A204.1 (cell line): ENCODE data around the gene CXCL16.

Experiments used
- FAIRE-seq: peaks from 2 replicates; lab custom pipeline; 2012; peaks lifted over from hg19 to GRCh38; lab: Jason Lieb, UNC

Gene CXCL16

GRCh38 chr17:4739122-4740024, at the start of gene CXCL16, which contains the start of gene ZMYND15:
Gene CXCL16 (minus strand): TSS chr17:4739928. CDS start chr17:4739339, 589 bp downstream.
Gene ZMYND15 (plus strand): TSS chr17:4739833. CDS start chr17:4740549, 716 bp downstream.
- no peak for FAIRE-seq

DNA sequence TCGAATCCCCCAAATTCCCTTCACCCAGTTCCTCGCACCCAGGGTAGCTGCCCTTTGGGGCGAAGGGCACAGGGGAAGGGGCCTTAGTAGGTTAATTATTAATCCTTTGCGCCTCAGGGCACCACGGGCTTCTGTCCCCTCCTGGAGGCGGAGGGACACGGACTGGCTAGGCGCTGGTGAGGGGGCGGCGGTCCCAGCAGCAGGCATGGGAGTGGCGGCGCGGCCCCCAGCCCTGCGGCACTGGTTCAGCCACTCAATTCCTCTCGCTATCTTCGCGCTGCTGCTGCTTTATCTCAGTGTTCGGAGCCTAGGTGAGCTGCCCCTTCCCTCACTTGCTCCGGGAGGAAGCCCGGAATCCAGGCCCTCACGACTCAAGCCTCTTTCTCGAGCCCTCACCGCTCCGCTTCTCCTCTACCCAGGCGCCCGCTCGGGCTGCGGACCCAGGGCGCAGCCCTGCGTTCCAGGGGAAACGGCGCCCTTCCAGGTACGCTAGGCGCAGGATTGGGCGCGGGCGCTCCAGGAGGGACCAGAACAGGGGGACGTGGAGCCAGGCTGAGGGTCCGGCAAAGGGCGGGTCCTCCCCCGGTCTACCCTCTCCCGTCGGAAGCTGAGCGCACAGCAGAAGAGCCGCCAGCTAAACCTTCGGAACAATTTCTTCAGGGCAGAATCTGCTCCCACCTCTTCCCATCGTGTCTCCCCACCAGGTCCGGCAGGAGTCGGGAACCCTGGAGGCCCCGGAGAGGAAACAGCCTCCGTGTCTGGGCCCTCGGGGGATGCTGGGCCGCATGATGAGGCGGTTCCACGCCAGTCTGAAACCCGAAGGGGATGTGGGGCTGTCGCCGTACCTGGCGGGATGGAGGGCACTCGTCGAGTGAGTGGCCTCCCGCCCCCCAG, 49.3 kb upstream of the CXCL16 start, which contains the start of gene GLTPD2:
Gene GLTPD2, plus strand, starts transcription at position 158 of the 894 bp plus-strand sequence. Its CDS starts 48 bp downstream, at position 206.
- FAIRE-seq = no peak

DNA sequence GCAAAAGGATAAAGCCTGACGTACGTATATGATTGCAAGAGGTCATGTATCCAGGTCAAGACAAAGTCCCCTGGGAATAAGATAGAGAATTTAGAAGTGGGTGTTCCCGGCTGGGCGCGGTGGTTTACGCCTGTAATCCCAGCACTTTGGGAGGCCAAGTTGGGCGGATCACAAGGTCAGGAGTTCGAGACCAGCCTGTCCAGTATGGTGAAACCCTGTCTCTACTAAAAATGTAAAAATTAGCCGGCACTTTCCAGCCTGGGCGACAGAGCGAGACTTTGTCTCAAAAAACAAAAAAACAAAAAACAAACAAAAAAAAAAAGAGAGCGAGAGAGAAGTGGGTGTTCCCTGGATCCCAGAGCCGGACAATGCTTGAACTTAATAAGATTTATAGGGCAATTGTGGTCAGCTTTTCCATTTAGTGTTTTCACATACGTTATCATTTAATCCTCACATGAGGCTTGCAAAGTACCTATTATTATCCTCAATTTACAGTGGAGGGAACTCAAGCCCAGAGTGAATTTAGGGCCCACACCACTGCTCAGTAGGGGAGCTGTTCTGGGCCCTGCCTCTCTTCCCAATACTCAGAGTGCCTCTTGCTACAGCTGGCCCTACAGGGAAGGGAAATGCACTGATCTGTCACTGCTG, 48.6 kb upstream of the CXCL16 start:
- no peak for FAIRE-seq

- no peak for FAIRE-seq
Measured at GRCh38 chr17:4786516-4786915, 46.8 kb upstream of the CXCL16 start.

GRCh38 chr17:4786106-4786511, 46.4 kb upstream of the CXCL16 start, which contains the start of gene VMO1:
Gene VMO1 (minus strand): TSS chr17:4786364. CDS start chr17:4786352, 12 bp downstream.
- no peak for FAIRE-seq

DNA sequence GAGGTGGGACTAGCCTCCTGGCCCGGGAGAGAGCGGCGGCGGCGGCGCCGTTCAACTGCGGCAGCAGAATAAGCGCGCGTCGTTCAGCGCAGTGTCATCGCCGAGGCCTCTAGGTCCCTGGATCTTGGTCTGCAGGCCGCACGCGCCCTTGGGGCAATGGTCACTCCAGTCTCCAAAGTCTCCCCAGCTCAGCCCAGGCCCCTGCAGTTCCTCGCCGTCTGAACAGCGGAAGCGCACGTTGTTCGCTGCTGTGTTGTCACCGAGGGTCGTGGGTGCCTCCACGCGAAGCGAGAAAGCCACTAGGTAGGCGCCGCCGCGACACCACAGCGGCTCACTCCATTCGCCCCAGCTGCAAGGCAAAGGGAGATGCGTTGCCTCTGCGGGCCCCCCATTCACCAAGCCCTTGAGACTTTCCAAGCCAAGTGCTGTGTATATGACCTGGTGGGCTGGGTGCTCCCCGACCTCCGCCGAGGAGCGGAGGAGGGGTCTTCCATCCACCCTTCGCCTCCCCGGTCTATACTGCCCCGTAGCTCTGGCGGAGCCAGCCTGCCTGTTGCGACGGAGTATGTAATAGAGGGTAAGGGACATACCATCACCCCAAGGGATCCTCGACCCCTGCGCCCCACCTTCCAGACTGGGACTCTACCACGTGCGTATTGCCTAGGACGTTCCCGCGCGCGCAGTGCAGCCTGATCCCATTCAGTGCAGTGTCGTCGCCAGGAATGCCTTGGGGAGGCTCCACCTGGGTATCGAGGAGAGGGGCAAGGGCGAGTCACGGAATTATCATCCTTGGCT, 45.8 kb upstream of the CXCL16 start:
- FAIRE-seq = no peak

DNA sequence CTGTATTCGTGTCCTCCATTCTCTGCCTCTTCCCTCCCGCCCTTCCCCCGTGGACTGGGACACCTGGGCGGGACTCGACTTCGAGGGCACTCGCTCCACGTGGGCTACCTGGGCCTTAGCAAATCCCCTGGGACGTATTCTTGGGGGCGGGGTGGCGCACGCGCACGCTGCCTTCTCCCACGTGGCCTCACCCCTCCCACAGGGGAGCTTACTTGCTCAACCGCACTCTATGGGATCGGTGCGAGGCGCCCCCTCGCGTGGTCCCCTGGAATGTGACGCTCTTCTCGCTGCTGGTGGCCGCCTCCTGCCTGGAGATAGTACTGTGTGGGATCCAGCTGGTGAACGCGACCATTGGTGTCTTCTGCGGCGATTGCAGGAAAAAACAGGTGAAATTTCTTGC, 42.9 kb upstream of the CXCL16 start:
- no peak for FAIRE-seq

DNA sequence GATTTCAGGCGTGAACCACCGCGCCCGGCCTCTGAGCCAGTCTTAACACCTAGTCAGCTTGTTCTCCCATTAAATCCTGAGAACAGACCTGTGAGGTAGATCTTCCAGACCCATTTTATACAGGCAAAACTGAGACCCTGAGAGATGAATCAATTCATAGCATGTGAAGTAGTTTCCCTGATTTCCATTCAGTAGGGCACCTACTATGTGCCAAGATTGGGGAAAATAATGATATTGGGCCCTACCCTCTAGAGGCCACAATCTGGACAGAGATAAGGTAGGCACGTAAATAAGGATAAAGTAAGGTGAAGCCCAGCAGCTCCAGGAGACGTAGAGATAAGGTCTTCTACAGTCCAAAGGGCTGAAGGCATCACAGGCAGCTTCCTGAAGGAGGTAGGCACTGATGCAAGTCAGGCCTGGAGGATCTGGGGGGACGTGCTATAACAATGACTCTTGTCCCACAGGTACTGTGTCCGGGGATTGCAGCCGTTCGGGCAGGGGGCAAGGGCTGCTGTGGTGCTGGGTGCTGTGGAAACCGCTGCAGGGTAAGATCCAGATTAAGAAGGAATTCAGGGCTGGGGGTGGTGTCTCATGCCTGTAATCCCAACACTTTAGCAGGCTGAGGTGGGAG, 40.7 kb upstream of the CXCL16 start:
- FAIRE-seq = no peak

DNA sequence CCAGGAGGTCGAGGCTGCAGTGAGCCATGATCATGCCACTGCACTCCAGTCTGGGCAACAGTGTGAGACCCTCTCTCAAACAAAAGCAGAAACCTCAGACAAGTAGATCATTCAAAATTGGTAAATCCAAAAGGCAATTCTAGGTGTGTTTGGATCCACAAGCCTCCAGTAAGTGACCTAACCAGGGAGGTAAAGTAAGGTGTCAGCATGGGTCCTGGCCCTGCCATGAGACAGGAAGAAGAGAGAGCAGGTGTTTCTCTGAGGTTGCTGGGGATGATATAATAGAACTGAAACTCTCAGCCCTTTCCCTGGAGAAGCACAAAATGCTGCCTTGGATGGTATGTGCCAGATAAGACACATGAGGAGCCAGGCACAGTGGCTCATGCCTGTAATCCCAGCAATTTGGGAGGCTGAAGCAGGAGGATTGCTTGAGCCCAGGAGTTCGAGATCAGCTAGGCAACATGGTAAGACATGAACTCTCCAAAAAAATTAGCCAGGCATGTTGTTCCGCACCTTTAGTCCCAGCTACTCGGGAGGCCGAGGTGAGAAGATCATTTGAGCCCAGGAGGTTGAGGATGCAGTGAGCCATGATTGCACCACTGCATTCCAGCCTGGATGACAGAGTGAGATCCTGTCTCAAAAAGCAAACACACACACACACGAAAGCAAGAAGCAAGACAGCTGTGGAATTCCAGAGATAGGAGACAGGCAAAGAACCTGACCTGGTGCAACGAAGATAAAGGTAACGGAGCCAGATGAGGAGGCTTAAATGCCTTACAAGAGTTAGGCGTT, 38.4 kb upstream of the CXCL16 start:
- FAIRE-seq = no peak

GRCh38 chr17:4772235-4772613, 32.5 kb upstream of the CXCL16 start:
- no peak for FAIRE-seq

DNA sequence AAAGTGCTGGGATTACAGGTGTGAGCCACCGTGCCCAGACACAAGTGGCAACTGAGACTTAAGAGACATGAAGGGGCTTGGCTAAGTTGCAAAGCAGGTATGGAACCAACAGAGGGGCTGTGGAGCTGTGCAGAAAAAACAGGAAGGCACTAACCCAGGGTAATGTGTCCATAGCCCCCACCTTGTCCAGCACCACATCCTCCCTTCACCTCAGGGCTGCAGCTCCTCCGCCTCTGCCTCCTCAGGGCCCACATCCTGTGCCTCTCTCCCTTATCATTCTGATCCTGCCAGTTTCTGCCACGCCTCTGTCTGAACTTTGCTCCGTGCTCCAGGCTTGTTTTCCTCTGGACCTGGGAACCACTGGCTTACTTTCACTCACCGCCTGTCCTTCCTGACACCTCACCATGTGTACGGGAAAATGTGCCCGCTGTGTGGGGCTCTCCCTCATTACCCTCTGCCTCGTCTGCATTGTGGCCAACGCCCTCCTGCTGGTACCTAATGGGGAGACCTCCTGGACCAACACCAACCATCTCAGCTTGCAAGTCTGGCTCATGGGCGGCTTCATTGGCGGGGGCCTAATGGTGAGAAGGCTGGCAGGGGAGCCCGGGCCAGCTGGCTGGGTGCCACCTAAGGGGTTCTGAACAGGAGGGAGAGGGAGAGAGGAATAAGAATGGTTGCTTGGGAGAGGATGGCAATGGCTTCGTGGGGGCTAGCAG, 31.9 kb upstream of the CXCL16 start, which contains the start of gene TM4SF5:
Gene TM4SF5, plus strand, starts transcription at position 368 of the 716 bp plus-strand sequence. Its CDS starts 37 bp downstream, at position 405.
- no peak for FAIRE-seq

DNA sequence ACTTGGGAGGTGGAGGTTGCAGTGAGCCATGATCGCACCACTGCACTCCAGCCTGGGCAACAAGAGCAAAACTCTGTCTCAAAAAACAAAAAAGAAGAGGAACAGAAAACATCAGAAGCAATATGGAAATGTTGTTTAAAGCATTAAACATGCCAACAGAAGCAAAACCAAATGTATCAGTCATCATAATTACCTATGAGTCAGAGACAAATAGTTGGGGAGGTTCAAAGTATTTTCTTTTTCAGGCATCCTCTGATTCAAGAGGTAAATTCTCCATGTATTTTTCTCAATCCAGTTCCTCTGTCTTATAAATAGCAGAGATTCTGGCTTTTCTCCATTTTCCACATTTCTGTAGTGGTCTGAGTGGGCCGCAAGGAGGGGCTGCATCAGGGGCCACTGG, 29.9 kb upstream of the CXCL16 start:
- FAIRE-seq = no peak

DNA sequence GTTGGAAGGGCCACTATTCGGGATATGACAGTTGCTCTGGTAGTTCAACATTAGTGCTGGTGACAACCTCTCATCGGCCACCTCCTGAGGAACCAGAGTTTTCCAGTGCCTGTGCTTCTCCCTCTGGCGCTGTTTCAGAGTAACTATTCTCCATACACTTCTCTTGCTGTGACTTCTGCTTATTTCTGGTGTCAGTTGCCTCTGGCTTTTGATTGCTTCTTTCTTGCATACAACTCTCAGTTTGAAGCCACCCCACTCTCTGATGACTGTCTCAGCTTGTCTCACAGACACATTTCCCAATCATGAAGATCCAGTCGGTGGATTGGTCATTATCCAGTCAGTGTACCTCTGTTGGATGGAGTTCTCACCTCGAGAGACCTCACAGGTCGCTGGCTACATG, 28.6 kb upstream of the CXCL16 start:
- no peak for FAIRE-seq

GRCh38 chr17:4766723-4767122, 27.0 kb upstream of the CXCL16 start:
- FAIRE-seq = no peak

- no peak for FAIRE-seq
Measured at GRCh38 chr17:4766201-4766600, 26.5 kb upstream of the CXCL16 start.

DNA sequence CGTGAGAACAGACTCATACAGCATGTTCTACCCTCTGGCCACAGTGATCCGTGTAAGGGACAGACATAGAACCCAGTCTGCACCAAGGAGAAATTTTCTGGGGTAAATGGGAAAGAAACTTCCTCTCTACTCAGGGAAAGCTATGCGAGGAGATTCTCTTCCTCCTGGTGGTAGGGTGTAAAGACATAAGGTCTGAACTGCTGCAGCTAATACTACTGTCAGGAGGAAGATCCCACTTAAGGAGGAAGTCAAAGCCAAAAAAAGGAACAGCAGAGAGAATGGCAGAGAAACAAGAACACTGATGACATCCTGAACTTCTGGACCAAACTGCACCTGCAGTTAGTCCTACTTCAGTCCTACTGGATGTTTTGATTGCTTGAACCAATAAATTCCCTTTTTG, 24.9 kb upstream of the CXCL16 start:
- FAIRE-seq = no peak

- no peak for FAIRE-seq
Measured at GRCh38 chr17:4759776-4760236, 20.1 kb upstream of the CXCL16 start.

DNA sequence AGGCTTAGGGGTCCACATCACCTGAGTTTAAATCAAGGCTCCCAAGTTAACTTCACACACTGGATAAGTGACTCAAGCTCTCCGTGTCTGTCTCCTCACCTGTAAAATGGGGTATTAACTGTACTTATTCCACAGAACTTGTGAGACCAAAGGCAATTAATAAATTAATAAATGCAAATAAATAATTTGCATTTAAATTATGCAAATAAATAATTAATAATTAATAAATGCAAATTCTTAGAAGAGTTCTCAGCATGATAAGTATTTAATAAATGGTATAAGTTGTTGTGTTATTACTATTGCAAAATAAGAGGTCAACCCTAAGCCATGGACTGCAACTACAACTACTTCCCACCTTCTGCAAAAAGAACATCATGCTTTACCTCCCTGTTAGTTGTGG, 13.7 kb upstream of the CXCL16 start:
- FAIRE-seq = no peak

DNA sequence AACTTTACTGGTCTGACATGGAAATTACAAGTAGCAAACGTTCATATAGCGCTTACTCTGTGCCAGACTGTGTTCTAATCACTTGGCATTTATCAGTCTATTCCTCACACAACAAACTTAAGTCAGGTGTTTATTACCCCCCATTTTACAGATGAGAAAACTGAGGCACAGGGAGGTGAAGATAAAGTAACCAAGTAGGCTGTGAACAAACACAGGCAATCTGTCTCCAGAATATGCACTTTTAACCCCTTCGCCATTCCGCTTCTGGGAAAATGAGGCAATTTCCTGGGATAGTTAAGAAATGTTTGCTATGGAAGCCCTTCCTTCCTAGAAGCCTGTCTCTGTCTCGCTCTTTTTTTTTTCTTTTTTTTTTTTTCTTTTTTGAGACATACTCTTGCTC, 12.2 kb upstream of the CXCL16 start:
- no peak for FAIRE-seq
